Measurements from ENCODE around the gene ZNF79. TPM values are rescaled to one million over a fixed set of nuclear protein-coding genes. Genes with fewer than 3 reads are reported as not detected.
A peak's percentile ranks its signal among the peaks of the same experiment; 100 is the strongest.

The ZNF79 gene
- total RNA-seq, 2 donors from 2014 or later, result 7.3 to 12.2 TPM

DNA sequence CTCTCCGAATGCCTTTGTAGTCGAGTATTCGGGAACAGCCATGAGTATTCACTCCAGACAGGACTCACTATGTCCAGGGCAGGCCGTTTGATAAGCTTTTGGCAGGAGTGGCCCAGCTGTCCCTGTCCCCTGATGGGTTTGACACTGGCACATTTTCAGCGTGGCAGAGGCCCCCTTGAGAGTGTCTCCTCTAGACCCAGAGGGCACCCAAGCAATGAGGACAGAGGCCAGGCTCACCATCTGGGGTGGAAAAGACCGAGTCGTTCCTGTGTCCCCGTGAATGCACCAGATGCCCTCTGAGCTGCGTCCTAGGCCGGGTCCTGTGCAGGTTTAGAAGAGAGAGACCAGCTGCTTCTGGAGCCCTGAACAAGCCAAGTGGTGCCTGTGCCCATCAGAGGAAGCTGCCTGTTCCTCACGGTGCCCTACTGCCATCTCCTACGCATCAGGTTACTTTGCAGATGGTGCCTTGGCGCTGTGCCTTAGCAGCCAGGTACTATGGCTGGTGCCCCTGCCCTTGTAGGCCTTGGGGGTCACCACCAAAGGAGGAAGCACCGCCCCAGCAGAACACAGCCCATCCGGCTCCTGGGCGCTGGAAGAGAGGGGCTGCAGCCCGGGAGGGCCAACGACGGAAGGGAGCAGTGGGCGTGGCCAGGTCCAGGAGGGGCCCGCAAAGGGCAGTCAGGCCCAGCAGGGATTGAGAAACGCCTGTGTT, 69.6 kb downstream of the ZNF79 start:
- Histone ChIP-seq H3K4me1 (ENCODE audit: control insufficient read depth in 1 of 2, low read depth in 2 of 2) (peaks cover 6 to 21% of the 10 kb centered on the region in 2 donors), H3K4me3 (no peak overlapping the region), H3K9me3 (no peaks in the 10 kb centered on the region), H3K27me3 (replicated peaks; ENCODE audit: insufficient read depth) (no peaks in the 10 kb centered on the region), H3K36me3 (peaks cover 57% of the 10 kb centered on the region), H3K27ac (peak overlapping the region; percentile 92)
- no peak for ATAC-seq (ENCODE audit: insufficient number of reproducible peaks, low FRiP score, low read depth)
- TF ChIP-seq CTCF (IDR thresholded peaks at IDR 0.05), result no peak
- DNase-seq (ENCODE audit: low spot score), result no peak

DNA sequence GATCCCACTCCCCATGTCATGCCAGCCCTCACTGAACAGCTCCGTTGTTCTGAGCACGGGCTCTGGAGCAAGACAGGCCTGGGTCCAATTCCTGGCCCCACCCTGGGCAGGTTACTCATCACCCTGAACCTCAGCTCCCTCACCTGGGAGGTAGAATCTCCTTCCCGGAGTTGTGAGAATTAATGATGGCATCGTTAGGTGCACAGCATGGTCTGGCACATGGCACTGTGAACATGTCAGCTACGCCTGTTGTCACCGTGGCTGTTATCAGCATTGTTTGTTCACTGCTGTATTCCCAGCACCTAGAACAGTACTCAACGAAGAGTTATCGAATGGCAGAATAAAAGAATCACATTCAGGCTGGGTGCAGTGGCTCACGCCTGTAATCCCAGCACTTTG, 70.1 kb downstream of the ZNF79 start:
- DNase-seq (ENCODE audit: low spot score) (no peak), ATAC-seq (ENCODE audit: insufficient number of reproducible peaks, low FRiP score, low read depth) (no peak)
- Histone ChIP-seq H3K9me3 (no peaks in the 10 kb centered on the region), H3K27ac (peak overlapping the region; percentile 92), H3K4me3 (no peak overlapping the region), H3K36me3 (peaks cover 51% of the 10 kb centered on the region), H3K4me1 (ENCODE audit: control insufficient read depth in 1 of 2, low read depth in 2 of 2) (peaks cover 6 to 21% of the 10 kb centered on the region in 2 donors), H3K27me3 (replicated peaks; ENCODE audit: insufficient read depth) (no peaks in the 10 kb centered on the region)
- no peak for TF ChIP-seq CTCF (IDR thresholded peaks at IDR 0.05)

Other genes starting within 250 kb of the ZNF79 start
- gene GARNL3, start 159.6 kb upstream of the ZNF79 start, total RNA-seq, result 10 to 100 TPM; 59.3 to 63.4 TPM
- 10 to 100 TPM; 21.3 to 33.4 TPM for gene SLC2A8, start 27.2 kb upstream of the ZNF79 start, total RNA-seq
- 1,000 to 10,000 TPM in 1 of 2 donors, 100 to 1,000 TPM in 1; 806 to 1,256 TPM for gene RPL12, start 27.0 kb downstream of the ZNF79 start, total RNA-seq
- gene LRSAM1, start 27.1 kb downstream of the ZNF79 start, total RNA-seq, result 10 to 100 TPM; 16.4 to 22.6 TPM
- gene STXBP1, start 187.9 kb downstream of the ZNF79 start, total RNA-seq, result 10 to 100 TPM; 66.2 to 87.3 TPM